SK-N-SH (cell line): ENCODE data around the gene PPP1R13L. TPM values are rescaled to one million over a fixed set of nuclear protein-coding genes. Genes with fewer than 3 reads are reported as not detected.
"Not testable (repeated sequence)": the region's sequence is repeated elsewhere in the genome, so short reads cannot be mapped to it uniquely, and the experiment has no call there.

Experiments
- CTCF ChIA-PET: fragments of 300-600, 350-600 bp; formaldehyde crosslinking; extraction: SDS; loops from one replicate; lab custom pipeline; 2021; lab: Yijun Ruan, JAX
- POLR2A ChIA-PET: fragments of 350-600 bp; sonication (Branson Sonifier 250); formaldehyde crosslinking; extraction: SDS; loops from one replicate; lab custom pipeline; 2020; ENCODE audit warnings: antibody characterized with exemption, inconsistent platforms; lab: Yijun Ruan, JAX
- DNase-seq: peaks from one replicate; pipeline ENCODE4 v3.0.0; 2012
- H2AFZ ChIP-seq: fragments of 200-600 bp; sonication (generic); 2 replicates; pipeline ENCODE4 v1.8.1; 2016; ENCODE audit warnings: antibody characterized with exemption, mild to moderate bottlenecking, low read depth
- H3F3A ChIP-seq: fragments of 200-600 bp; sonication (generic); replicated peaks from 2 replicates; pipeline ENCODE3; 2016; ENCODE audit warnings: antibody characterized with exemption, mild to moderate bottlenecking; ENCODE audit not compliant: insufficient read depth
- H3K27ac ChIP-seq, 2 experiments: fragments of 200-500 bp in 1 of 2; fragments of 200-600 bp in 1 of 2; sonication (Bioruptor generic) in 1 of 2; sonication (generic), shearing (Covaris generic) in 1 of 2; 2 replicates each; pipeline versions ENCODE4 v1.5.1 to v1.6.1; 2014 to 2016; ENCODE audit warnings: low read depth in 2 of 2, inconsistent platforms in 1 of 2, low read length in 1 of 2, mild to moderate bottlenecking in 1 of 2, mixed read lengths in 1 of 2
- H3K27me3 ChIP-seq: fragments of 200-600 bp; sonication (generic), shearing (Covaris generic); 2 replicates; pipeline ENCODE4 v1.6.1; 2016; ENCODE audit warnings: mixed run types; ENCODE audit not compliant: insufficient read depth
- H3K36me3 ChIP-seq, 2 experiments: fragments of 200-500 bp in 1 of 2; fragments of 200-600 bp in 1 of 2; sonication (Bioruptor generic) in 1 of 2; sonication (generic) in 1 of 2; replicated peaks in 1 of 2; 2 replicates each; pipeline versions ENCODE3 to v1.5.1; 2014 to 2016; ENCODE audit warnings: low read length in 1 of 2, mild to moderate bottlenecking in 1 of 2; ENCODE audit not compliant: insufficient read depth in 2 of 2, control insufficient read depth in 1 of 2
- H3K4me1 ChIP-seq, 2 experiments: fragments of 200-500 bp in 1 of 2; fragments of 200-600 bp in 1 of 2; sonication (Bioruptor generic) in 1 of 2; sonication (generic), shearing (Covaris generic) in 1 of 2; 2 replicates each; pipeline versions ENCODE4 v1.5.1 to v1.6.1; 2014 to 2016; ENCODE audit warnings: low read depth in 1 of 2, low read length in 1 of 2, mixed run types in 1 of 2; ENCODE audit not compliant: insufficient read depth in 2 of 2, control insufficient read depth in 1 of 2
- H3K4me2 ChIP-seq: fragments of 200-600 bp; sonication (generic), shearing (Covaris generic); 2 replicates; pipeline ENCODE4 v1.6.1; 2017; ENCODE audit warnings: mixed run types
- H3K4me3 ChIP-seq, 2 experiments: fragments of 200-500 bp in 1 of 2; fragments of 200-600 bp in 1 of 2; sonication (Bioruptor generic) in 1 of 2; sonication (generic), shearing (Covaris generic) in 1 of 2; 2 replicates each; pipeline versions ENCODE4 v1.5.1 to v1.8.1; 2014 to 2016; ENCODE audit warnings: low read depth in 2 of 2, inconsistent platforms in 1 of 2, low read length in 1 of 2, mild to moderate bottlenecking in 1 of 2, mixed read lengths in 1 of 2, moderate library complexity in 1 of 2
- H3K79me2 ChIP-seq: fragments of 200-600 bp; sonication (generic); 2 replicates; pipeline ENCODE4 v1.8.1; 2017; ENCODE audit warnings: mild to moderate bottlenecking; ENCODE audit not compliant: insufficient read depth
- H3K9ac ChIP-seq: fragments of 200-600 bp; sonication (generic); 2 replicates; pipeline ENCODE4 v1.6.1; 2017; ENCODE audit warnings: mixed run types
- H3K9me2 ChIP-seq: fragments of 200-600 bp; sonication (generic); 2 replicates; pipeline ENCODE4 v1.6.1; 2017; ENCODE audit warnings: mixed run types
- H3K9me3 ChIP-seq: fragments of 200-600 bp; sonication (generic); 2 replicates; pipeline ENCODE4 v1.6.1; 2017; ENCODE audit warnings: mixed run types, mild to moderate bottlenecking, moderate library complexity
- H4K20me1 ChIP-seq: fragments of 200-600 bp; sonication (generic); 2 replicates; pipeline ENCODE4 v1.6.1; 2017; ENCODE audit warnings: mild to moderate bottlenecking, mixed run types; ENCODE audit not compliant: insufficient read depth
- CTCF ChIP-seq: fragments of 200-600 bp; sonication (generic); IDR thresholded peaks from 2 replicates; pipeline ENCODE4 v1.6.1; 2017; ENCODE audit warnings: antibody characterized with exemption, mild to moderate bottlenecking, moderate library complexity
- FOSL2 ChIP-seq: IDR thresholded peaks from 2 replicates; pipeline ENCODE4 v1.4.0; 2012; ENCODE audit warnings: low read depth, mild to moderate bottlenecking, moderate library complexity, borderline replicate concordance
- MEF2A ChIP-seq: IDR thresholded peaks from 2 replicates; pipeline ENCODE4 v1.4.0; 2012; ENCODE audit warnings: low read depth, borderline replicate concordance
- NRF1 ChIP-seq: IDR thresholded peaks from 2 replicates; pipeline ENCODE4 v1.6.1; 2012; ENCODE audit warnings: low read depth, mild to moderate bottlenecking, low read length
- SMC3 ChIP-seq: IDR thresholded peaks from 2 replicates; pipeline ENCODE4 v1.6.1; 2012; ENCODE audit warnings: low read depth, low read length, improper control_type of control experiment
- TEAD4 ChIP-seq: IDR thresholded peaks from 2 replicates; pipeline ENCODE4 v1.4.0; 2012; ENCODE audit warnings: mild to moderate bottlenecking, borderline replicate concordance; ENCODE audit not compliant: insufficient read depth
- ZBTB33 ChIP-seq: IDR thresholded peaks from 2 replicates; pipeline ENCODE4 v1.4.0; 2012; ENCODE audit warnings: low read depth, borderline replicate concordance
- WGBS: methylation state at CpG from one replicate; pipeline ENCODE4 v1.1.6; 2017; ENCODE audit warnings: low lambda C conversion rate; 5-methylcytosine and 5-hydroxymethylcytosine counted together
- polyA plus RNA-seq, 3 experiments: library from polyadenylated mRNA; depleted of rRNA; stranded (reverse); fragments of >200 nt; gene quantifications; 2 replicates each; pipeline ENCODE4 v1.2.3, GENCODE V29; 2012
- TF ChIP-seq, protein P1 (sequence below): IDR thresholded peaks from 2 replicates; pipeline ENCODE4; 2012

The PPP1R13L gene
- polyA plus RNA-seq, 1 of the 3 experiments (the other 2 are of a cell fraction) = 18.0 TPM

DNA sequence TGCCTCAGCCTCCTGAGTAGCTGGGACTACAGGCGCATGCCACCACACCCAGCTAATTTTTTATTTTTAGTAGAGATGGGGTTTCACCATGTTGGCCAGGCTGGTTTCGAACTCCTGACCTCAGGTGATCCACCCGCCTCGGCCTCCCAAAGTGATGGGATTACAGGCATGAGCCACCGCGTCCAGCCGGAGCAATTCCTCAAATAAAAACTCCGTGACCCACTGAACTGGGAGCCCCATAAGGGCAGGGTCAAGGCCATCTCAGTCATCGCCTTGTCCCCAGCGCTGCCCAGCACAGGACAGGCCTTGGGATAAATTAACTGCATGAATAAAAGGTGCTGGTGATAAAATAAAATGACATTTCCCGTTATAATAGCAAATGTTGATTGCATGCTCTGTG, 25.0 kb upstream of the PPP1R13L start:
- H3K4me2 ChIP-seq, H3K9me2 ChIP-seq, DNase-seq, H2AFZ ChIP-seq, H3K79me2 ChIP-seq, H3K4me3 ChIP-seq, H3K27me3 ChIP-seq, H3K36me3 ChIP-seq, H3K9ac ChIP-seq, H4K20me1 ChIP-seq, H3K9me3 ChIP-seq, POLR2A ChIA-PET: not testable (repeated sequence)
- Histone ChIP-seq H3K4me1 (peaks cover 2 to 14% of the 10 kb centered on the region in 2 experiments; a peak in 3 of 4 replicates), H3K27ac (peak overlapping the region in 1 of 2 experiments; percentile 75; a peak in 1 of 4 replicates), H3F3A (peaks cover 45% of the 10 kb centered on the region)
- CTCF ChIA-PET = interaction anchor here (0.9 to 9.3 kb wide), 4 partner anchors 9 to 56 kb away, joined by 3 to 112 read pairs (median 70); no protein-coding TSS in a partner anchor
- 93% methylated on average over 11 of the region's 11 CpGs for WGBS

DNA sequence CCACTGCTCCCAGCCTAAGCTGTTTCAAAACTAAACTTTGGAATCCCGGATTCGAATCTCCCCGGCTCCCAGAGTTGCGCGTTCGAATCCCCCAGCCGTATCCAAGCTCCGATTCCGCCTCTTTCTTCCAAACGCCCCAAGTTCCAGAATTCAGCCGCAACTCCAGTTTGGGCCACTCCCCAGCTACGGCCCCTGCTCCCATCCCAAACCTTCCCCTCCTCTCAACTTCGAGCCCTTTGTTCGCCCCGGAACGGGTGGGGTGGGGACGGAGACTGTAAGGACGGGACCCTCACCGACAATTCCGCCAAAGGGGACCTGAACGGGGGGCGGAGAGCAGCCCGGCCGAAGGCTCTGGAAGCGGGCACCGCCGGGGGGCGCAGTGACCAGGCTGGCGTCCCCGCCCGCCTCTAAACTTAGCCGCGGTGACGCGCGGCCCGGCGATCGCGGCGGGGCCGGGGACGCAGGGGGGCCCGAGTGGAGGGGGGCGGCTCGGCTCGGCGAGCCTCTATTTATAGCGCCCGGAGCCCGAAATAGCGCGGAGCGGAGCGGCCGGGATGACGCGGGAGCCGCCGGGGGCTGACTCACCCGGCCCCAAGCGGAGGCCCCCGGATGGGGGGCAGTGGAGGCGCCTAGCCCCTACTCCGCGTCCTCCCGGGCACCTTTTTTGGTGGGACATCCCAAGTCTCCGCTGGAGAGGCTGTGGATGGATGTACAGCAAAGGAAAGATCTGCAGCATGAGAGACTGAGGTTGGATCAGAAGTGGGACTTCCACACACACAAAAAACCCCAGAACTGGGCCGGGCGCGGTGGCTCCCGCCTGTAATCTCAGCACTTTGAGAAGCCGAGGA, 23.7 kb upstream of the PPP1R13L start:
- Histone ChIP-seq H3K79me2 (no peaks in the 10 kb centered on the region; the same call in 1 of the 2 replicates), H3K4me2 (peak overlapping the region; percentile 91), H3K9ac (peak overlapping the region; percentile 89), H3K9me3 (no peaks in the 10 kb centered on the region), H3K36me3 (no peaks in the 10 kb centered on the region), H3K4me1 (peaks cover 8 to 19% of the 10 kb centered on the region in 2 experiments), H2AFZ (peak overlapping the region; percentile 89), H3F3A (peaks cover 56% of the 10 kb centered on the region), H3K27me3 (no peaks in the 10 kb centered on the region), H3K27ac (peak overlapping the region in 1 of 2 experiments; percentile 75; a peak in 2 of 4 replicates), H3K9me2 (no peaks in the 10 kb centered on the region), H3K4me3 (peak overlapping the region; percentile 50 to 63), H4K20me1 (no peaks in the 10 kb centered on the region)
- ChIA-PET CTCF (interaction anchor here (0.7 to 9.3 kb wide), 17 partner anchors 11 to 341 kb away, joined by 3 to 112 read pairs (median 3); partner anchors contain the start of genes OPA3, QPCTL and RTN2), POLR2A (interaction anchor here (0.8 kb wide), 1 partner anchor 50 kb away, joined by 5 read pairs; no protein-coding TSS in a partner anchor)
- 9% methylated on average over 30 of the region's 73 CpGs for WGBS
- TF ChIP-seq CTCF = peak; percentile 63
- TF ChIP-seq FOSL2 = peak; percentile 52
- TF ChIP-seq, protein P1, sequence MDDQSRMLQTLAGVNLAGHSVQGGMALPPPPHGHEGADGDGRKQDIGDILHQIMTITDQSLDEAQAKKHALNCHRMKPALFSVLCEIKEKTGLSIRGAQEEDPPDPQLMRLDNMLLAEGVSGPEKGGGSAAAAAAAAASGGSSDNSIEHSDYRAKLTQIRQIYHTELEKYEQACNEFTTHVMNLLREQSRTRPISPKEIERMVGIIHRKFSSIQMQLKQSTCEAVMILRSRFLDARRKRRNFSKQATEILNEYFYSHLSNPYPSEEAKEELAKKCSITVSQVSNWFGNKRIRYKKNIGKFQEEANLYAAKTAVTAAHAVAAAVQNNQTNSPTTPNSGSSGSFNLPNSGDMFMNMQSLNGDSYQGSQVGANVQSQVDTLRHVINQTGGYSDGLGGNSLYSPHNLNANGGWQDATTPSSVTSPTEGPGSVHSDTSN = no peak
- TF ChIP-seq MEF2A = peak; percentile 87; the same call in 1 of the 2 replicates
- no peak for TF ChIP-seq TEAD4
- no peak for TF ChIP-seq NRF1
- TF ChIP-seq SMC3 = no peak
- no peak for TF ChIP-seq ZBTB33
- peak; percentile 83 for DNase-seq
